Stomach (tissue), 9 donors: Measurements from ENCODE around the gene RAI14. TPM values are rescaled to one million over a fixed set of nuclear protein-coding genes. Genes with fewer than 3 reads are reported as not detected.

Experiments used
- DNase-seq, 2 donors: peaks; one replicate each; pipeline versions ENCODE4 v3.0.0 to v3.0.0-alpha.2; 2013 to 2019
- H3K27ac ChIP-seq, 5 donors: fragments of 200-600 bp in 4 of 5; sonication (generic) in 4 of 5; one replicate each; pipeline ENCODE4 v1.5.1; 2013 to 2019; ENCODE audit warnings: mild to moderate bottlenecking in 1 of 5, moderate library complexity in 1 of 5
- H3K27me3 ChIP-seq, 3 donors: fragments of 200-600 bp; sonication (generic); one replicate each; pipeline ENCODE4 v1.5.1; 2017 to 2019; ENCODE audit warnings: mixed run types in 1 of 3
- H3K36me3 ChIP-seq, 4 donors: fragments of 200-600 bp; sonication (generic); 1 replicate in 3 of 4; 2 replicates in 1 of 4; pipeline ENCODE4 v1.5.1; 2016 to 2019
- H3K4me1 ChIP-seq, 4 donors: fragments of 200-600 bp; sonication (generic); one replicate each; pipeline ENCODE4 v1.5.1; 2016 to 2019
- H3K4me3 ChIP-seq, 4 donors: fragments of 200-600 bp; sonication (generic) in 3 of 4; one replicate each; pipeline ENCODE4 v1.5.1; 2016 to 2019; ENCODE audit warnings: mild to moderate bottlenecking in 1 of 4
- H3K9me3 ChIP-seq, 4 donors: fragments of 200-600 bp; sonication (generic); one replicate each; pipeline ENCODE4 v1.5.1; 2016 to 2019
- EP300 ChIP-seq: sonication (generic); formaldehyde crosslinking; IDR thresholded peaks from one replicate; pipeline ENCODE4 v1.6.1; 2017; ENCODE audit warnings: antibody characterized with exemption
- POLR2A ChIP-seq, 4 donors: fragments of 450-650 bp; IDR thresholded peaks; one replicate each; pipeline ENCODE4 v1.6.1; 2016; ENCODE audit warnings: antibody characterized with exemption in 4 of 4, control low read depth in 2 of 4, mild to moderate bottlenecking in 1 of 4, moderate library complexity in 1 of 4
- POLR2AphosphoS5 ChIP-seq, 3 donors: sonication (generic); formaldehyde crosslinking; IDR thresholded peaks; one replicate each; pipeline ENCODE4 v1.6.1; 2016; ENCODE audit warnings: antibody characterized with exemption in 3 of 3
- intact Hi-C: fragments of 100-400 bp; cut with DNase I; formaldehyde crosslinking; loops from one replicate; pipeline ENCODE4 v1.15.1; 2023; ENCODE audit warnings: low total_unique reads
- polyA plus RNA-seq, 3 donors: library from polyadenylated mRNA; stranded (reverse); fragments of 200-250 nt; gene quantifications; one replicate each; pipeline ENCODE4 v1.2.3, GENCODE V29; 2013
- total RNA-seq, 5 donors: library from RNA; depleted of rRNA; stranded (reverse); fragments of >200 nt; gene quantifications; one replicate each; pipeline versions ENCODE4 v1.1.0 to v1.2.3, GENCODE V29; 2014 to 2016
- TF ChIP-seq, protein P1 (sequence below), 7 experiments: fragments of 450-650 bp in 4 of 7; fragments of 200-600 bp in 3 of 7; sonication (generic) in 3 of 7; IDR thresholded peaks; one replicate each; pipeline ENCODE4 v1.5.1; 2016 to 2019; ENCODE audit warnings: antibody characterized with exemption in 7 of 7, control low read depth in 2 of 7, mild to moderate bottlenecking in 1 of 7
- donor health status: healthy with polysubstance abuse.
- donor health status: Bipolar disorder and iron deficiency.
- donor health status: healthy.

RAI14 gene
- total and polyA plus RNA-seq, 8 donors, result 5.1 to 62.4 (median 24.1) TPM

DNA sequence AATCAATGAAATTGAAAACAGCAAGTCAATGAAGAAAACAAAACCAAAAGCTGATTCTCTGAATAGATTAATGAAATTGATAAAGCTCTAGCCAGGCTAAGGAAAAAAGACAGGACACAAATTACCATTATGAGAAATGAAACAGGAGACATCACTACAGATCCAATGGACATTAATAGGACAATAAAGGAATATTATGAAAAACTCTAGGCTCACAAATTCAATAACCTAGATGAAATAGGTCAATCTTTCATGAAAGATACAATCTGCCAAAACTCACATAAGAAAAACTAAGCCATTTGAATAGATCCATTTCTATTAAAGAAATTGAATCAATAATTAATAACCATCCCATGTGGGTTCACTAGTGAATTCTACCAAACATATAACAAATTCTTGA, 220.1 kb downstream of the RAI14 start:
- DNase-seq, result no peak
- TF ChIP-seq EP300 (no peak), POLR2A (IDR thresholded peaks at IDR 0.05) (no peak), POLR2AphosphoS5 (IDR thresholded peaks at IDR 0.05) (no peak)
- TF ChIP-seq, protein P1, sequence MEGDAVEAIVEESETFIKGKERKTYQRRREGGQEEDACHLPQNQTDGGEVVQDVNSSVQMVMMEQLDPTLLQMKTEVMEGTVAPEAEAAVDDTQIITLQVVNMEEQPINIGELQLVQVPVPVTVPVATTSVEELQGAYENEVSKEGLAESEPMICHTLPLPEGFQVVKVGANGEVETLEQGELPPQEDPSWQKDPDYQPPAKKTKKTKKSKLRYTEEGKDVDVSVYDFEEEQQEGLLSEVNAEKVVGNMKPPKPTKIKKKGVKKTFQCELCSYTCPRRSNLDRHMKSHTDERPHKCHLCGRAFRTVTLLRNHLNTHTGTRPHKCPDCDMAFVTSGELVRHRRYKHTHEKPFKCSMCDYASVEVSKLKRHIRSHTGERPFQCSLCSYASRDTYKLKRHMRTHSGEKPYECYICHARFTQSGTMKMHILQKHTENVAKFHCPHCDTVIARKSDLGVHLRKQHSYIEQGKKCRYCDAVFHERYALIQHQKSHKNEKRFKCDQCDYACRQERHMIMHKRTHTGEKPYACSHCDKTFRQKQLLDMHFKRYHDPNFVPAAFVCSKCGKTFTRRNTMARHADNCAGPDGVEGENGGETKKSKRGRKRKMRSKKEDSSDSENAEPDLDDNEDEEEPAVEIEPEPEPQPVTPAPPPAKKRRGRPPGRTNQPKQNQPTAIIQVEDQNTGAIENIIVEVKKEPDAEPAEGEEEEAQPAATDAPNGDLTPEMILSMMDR (IDR thresholded peaks at IDR 0.05), result no peak
- Histone ChIP-seq H3K27me3 (no peaks in the 10 kb centered on the region), H3K4me3 (no peak overlapping the region), H3K27ac (no peak overlapping the region), H3K4me1 (no peaks in the 10 kb centered on the region), H3K9me3 (peaks cover 0 to 13% (median 3%) of the 10 kb centered on the region in 4 donors), H3K36me3 (no peaks in the 10 kb centered on the region)
- intact Hi-C loops, result no loop called here

DNA sequence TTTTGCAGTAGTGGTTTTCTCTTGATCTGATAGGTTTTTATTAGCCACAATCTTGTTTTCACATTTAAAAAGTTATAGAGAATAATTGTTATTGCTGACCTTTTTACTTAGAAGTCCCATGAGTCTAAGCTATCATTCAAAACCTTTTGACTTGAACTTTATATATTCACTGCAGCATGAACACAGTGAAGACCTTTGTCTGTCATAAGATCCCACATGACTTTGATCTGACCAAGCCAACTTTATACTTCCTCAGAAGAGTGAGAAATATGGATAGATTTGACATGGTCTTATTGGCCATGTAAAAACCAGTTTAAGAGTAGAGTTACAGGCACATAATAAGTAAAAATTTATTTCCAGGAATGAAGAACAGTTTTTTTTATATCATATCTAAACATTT, 225.1 kb downstream of the RAI14 start:
- no peak for DNase-seq
- no peaks in the 10 kb centered on the region for H3K27me3 ChIP-seq
- H3K4me3 ChIP-seq, result no peak overlapping the region
- no peaks in the 10 kb centered on the region for H3K4me1 ChIP-seq
- no peak overlapping the region for H3K27ac ChIP-seq
- intact Hi-C loops, result no loop called here
- no peak for TF ChIP-seq EP300
- no peak for TF ChIP-seq POLR2A (IDR thresholded peaks at IDR 0.05)
- TF ChIP-seq, protein P1 (IDR thresholded peaks at IDR 0.05), result no peak
- TF ChIP-seq POLR2AphosphoS5 (IDR thresholded peaks at IDR 0.05), result no peak
- H3K36me3 ChIP-seq, result no peaks in the 10 kb centered on the region
- H3K9me3 ChIP-seq, result peaks cover 0 to 6% (median 3%) of the 10 kb centered on the region in 4 donors

Other genes with a start within 250 kb of the RAI14 start
- 1 to 10 TPM in 1 of 5 donors, under 1 TPM in 1, not detected in 3; 0.89 to 1.5 TPM for gene TTC23L, start 182.8 kb downstream of the RAI14 start, total RNA-seq
- gene TTC23L, start 182.8 kb downstream of the RAI14 start, polyA plus RNA-seq, result under 1 TPM in 1 of 3 donors, not detected in 2; 0.15 TPM